Mucosa of rectum (tissue), 2 donors: ENCODE measurements around the gene KIF22.
"Not testable (repeated sequence)": the region's sequence is repeated elsewhere in the genome, so short reads cannot be mapped to it uniquely, and the experiment has no call there.

Experiments
- H3K27ac ChIP-seq, 2 donors: one replicate each; pipeline ENCODE4 v1.7.0; 2013; ENCODE audit warnings: inconsistent platforms in 2 of 2, low read depth in 2 of 2, low read length in 2 of 2
- H3K27me3 ChIP-seq, 2 donors: one replicate each; pipeline ENCODE4 v1.7.0; 2013; ENCODE audit warnings: low read length in 2 of 2; ENCODE audit not compliant: control insufficient read depth in 2 of 2, insufficient read depth in 2 of 2
- H3K36me3 ChIP-seq, 2 donors: one replicate each; pipeline ENCODE4 v1.7.0; 2013; ENCODE audit warnings: low read length in 2 of 2; ENCODE audit not compliant: control insufficient read depth in 2 of 2, insufficient read depth in 2 of 2
- H3K4me1 ChIP-seq, 2 donors: one replicate each; pipeline ENCODE4 v1.7.0; 2013; ENCODE audit warnings: low read length in 2 of 2, mild to moderate bottlenecking in 1 of 2; ENCODE audit not compliant: control insufficient read depth in 2 of 2, insufficient read depth in 2 of 2
- H3K4me3 ChIP-seq, 2 donors: one replicate each; pipeline ENCODE4 v1.7.0; 2013; ENCODE audit warnings: low read length in 2 of 2
- H3K9ac ChIP-seq, 2 donors: one replicate each; pipeline ENCODE4 v1.7.0; 2013; ENCODE audit warnings: low read length in 2 of 2, low read depth in 1 of 2, mild to moderate bottlenecking in 1 of 2
- H3K9me3 ChIP-seq, 2 donors: one replicate each; pipeline ENCODE4 v1.7.0; 2013; ENCODE audit warnings: low read length in 2 of 2; ENCODE audit not compliant: control insufficient read depth in 2 of 2
- donor health status: healthy.
- donor health status: Normal muscosa, but diverticular disease.

The KIF22 gene

GRCh38 chr16:29783094-29783953 lies 7.2 kb upstream of the KIF22 start:
- H3K9ac ChIP-seq, H3K4me3 ChIP-seq, H3K27ac ChIP-seq, H3K4me1 ChIP-seq, H3K36me3 ChIP-seq, H3K9me3 ChIP-seq, H3K27me3 ChIP-seq: not testable (repeated sequence)

GRCh38 chr16:29784157-29784556 lies 6.4 kb upstream of the KIF22 start:
- peaks cover 0 to 2% of the 10 kb centered on the region in 2 donors for H3K4me1 ChIP-seq
- H3K27ac ChIP-seq, result no peak overlapping the region

GRCh38 chr16:29784901-29785500 lies 5.5 kb upstream of the KIF22 start:
- Histone ChIP-seq H3K9ac (peak overlapping the region in 1 of 2 donors; percentile 14), H3K4me1 (peaks cover 3 to 5% of the 10 kb centered on the region in 2 donors), H3K36me3 (peaks cover 0 to 5% of the 10 kb centered on the region in 2 donors), H3K4me3 (peak overlapping the region in 1 of 2 donors; percentile 27), H3K27me3 (no peaks in the 10 kb centered on the region), H3K9me3 (no peaks in the 10 kb centered on the region), H3K27ac (no peak overlapping the region)

More at GRCh38 chr16:29784157-29784556, 6.4 kb upstream of the KIF22 start:
- Histone ChIP-seq H3K9me3 (no peaks in the 10 kb centered on the region), H3K36me3 (peaks cover 0 to 5% of the 10 kb centered on the region in 2 donors), H3K9ac (no peak overlapping the region), H3K27me3 (no peaks in the 10 kb centered on the region), H3K4me3 (no peak overlapping the region)

- H3K4me3 ChIP-seq, H3K9ac ChIP-seq, H3K36me3 ChIP-seq, H3K27me3 ChIP-seq, H3K27ac ChIP-seq, H3K9me3 ChIP-seq: not testable (repeated sequence)
- peaks cover 5 to 17% of the 10 kb centered on the region in 2 donors for H3K4me1 ChIP-seq
Measured at GRCh38 chr16:29787155-29787554, 3.4 kb upstream of the KIF22 start.

- H3K27ac ChIP-seq, result peak overlapping the region; percentile 80 to 94
- H3K36me3 ChIP-seq, result no peaks in the 10 kb centered on the region
- H3K27me3 ChIP-seq, result no peaks in the 10 kb centered on the region
- peak overlapping the region; percentile 75 to 96 for H3K9ac ChIP-seq
- peak overlapping the region; percentile 82 to 99 for H3K4me3 ChIP-seq
- peaks cover 9 to 23% of the 10 kb centered on the region in 2 donors for H3K4me1 ChIP-seq
- no peaks in the 10 kb centered on the region for H3K9me3 ChIP-seq
Measured at GRCh38 chr16:29789775-29790182, 772 bp upstream of the KIF22 start.

- H3K36me3 ChIP-seq, result no peaks in the 10 kb centered on the region
- peak overlapping the region; percentile 74 to 87 for H3K9ac ChIP-seq
- H3K27ac ChIP-seq, result peak overlapping the region; percentile 63 to 77
- H3K27me3 ChIP-seq, result no peaks in the 10 kb centered on the region
- peaks cover 9 to 20% of the 10 kb centered on the region in 2 donors for H3K4me1 ChIP-seq
- peak overlapping the region; percentile 94 to 99 for H3K4me3 ChIP-seq
- H3K9me3 ChIP-seq, result no peaks in the 10 kb centered on the region
Measured at GRCh38 chr16:29790949-29791844, 646 bp downstream of the KIF22 start.

- Histone ChIP-seq H3K9me3 (no peaks in the 10 kb centered on the region), H3K9ac (peak overlapping the region in 1 of 2 donors; percentile 87), H3K4me1 (peaks cover 9 to 20% of the 10 kb centered on the region in 2 donors), H3K4me3 (peak overlapping the region; percentile 94 to 99), H3K36me3 (peaks cover 0 to 6% of the 10 kb centered on the region in 2 donors), H3K27me3 (no peaks in the 10 kb centered on the region), H3K27ac (no peak overlapping the region)
Measured at GRCh38 chr16:29791845-29792807, 1.6 kb downstream of the KIF22 start.

GRCh38 chr16:29793153-29793552 lies 2.6 kb downstream of the KIF22 start:
- peaks cover 9 to 20% of the 10 kb centered on the region in 2 donors for H3K4me1 ChIP-seq
- H3K4me3 ChIP-seq, H3K9me3 ChIP-seq, H3K27ac ChIP-seq, H3K9ac ChIP-seq, H3K27me3 ChIP-seq: not testable (repeated sequence)
- peaks cover 7 to 15% of the 10 kb centered on the region in 2 donors for H3K36me3 ChIP-seq

GRCh38 chr16:29794231-29794710 lies 3.7 kb downstream of the KIF22 start:
- no peaks in the 10 kb centered on the region for H3K27me3 ChIP-seq
- H3K4me3 ChIP-seq, result no peak overlapping the region
- H3K36me3 ChIP-seq, result peaks cover 18 to 26% of the 10 kb centered on the region in 2 donors
- H3K9me3 ChIP-seq, result no peaks in the 10 kb centered on the region
- H3K9ac ChIP-seq, result no peak overlapping the region
- H3K27ac ChIP-seq, result no peak overlapping the region
- H3K4me1 ChIP-seq, result peaks cover 9 to 20% of the 10 kb centered on the region in 2 donors
